Activated CD4-positive, alpha-beta T cell treated with anti-CD3 and anti-CD28 coated beads, Interleukin-2, Interleukin-4, amounts not matched to agents 100 ng/mL and 50 ng/mL, durations not matched to agents 16 hours and 8 hours (primary cell): ENCODE results near the gene MYCBP2.
"Not testable (repeated sequence)": the region's sequence is repeated elsewhere in the genome, so short reads cannot be mapped to it uniquely, and the experiment has no call there.

Source experiments
- DNase-seq: peaks from one replicate; pipeline ENCODE4 v3.0.0-alpha.2; 2020; ENCODE audit warnings: low spot score

MYCBP2 gene

DNA sequence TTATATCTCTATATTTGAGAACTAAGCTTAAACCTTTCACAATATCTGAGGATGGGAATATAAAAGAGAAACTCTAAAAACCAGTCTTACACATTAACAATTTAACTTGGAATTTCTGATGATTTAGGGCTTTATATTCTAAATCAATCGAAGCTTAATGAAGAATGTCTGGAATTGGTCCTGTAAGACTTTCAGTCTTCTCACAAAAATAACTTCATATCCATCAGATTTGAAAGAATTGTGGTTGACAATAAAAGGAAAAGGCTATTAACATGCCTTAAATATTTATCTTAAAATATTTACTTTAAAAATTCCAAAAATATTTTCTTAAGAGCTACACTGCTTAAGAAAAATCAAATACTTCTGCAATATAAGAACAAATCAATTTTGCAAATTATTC, 27.3 kb downstream of the MYCBP2 start:
- no peak for DNase-seq

DNA sequence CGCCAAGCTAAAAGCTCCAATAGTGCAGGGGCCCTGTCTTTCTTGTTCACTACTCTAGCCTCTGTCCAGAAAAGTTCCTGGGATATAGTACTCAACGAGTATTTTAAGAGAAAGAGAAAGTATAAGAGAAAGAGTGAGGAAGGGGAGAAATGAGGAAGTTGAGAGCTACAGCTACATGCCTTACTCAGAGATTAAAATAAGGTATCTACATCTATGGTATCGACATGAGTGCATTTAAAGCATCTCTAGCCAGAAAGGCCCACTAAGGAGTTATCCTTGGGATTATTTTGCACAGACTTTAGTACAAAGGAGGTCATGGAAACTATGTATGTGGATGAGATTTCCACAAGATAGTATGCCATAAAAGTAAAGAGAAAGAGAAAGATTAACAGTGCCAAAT, 28.5 kb downstream of the MYCBP2 start:
- no peak for DNase-seq

GRCh38 chr13:77291774-77292173, 35.1 kb downstream of the MYCBP2 start:
- DNase-seq, result no peak

DNA sequence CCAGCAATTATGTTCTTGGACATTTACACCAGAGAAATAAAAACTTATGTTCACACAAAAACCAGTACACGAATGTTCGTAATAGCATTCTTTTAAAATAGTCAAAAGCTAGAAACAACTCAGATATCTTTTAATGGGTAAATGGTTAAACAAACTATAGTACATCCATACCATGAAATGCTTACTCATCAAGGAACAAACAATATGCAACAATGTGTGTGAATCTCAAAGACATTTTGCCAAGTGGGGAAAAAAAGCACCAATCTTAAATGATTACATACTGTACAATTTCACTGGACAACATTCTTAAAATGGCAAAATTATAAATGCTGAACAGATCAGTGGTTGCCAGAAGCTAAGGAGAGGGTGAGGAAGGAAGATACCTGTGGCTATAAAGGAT, 36.6 kb downstream of the MYCBP2 start:
- DNase-seq, result no peak

DNA sequence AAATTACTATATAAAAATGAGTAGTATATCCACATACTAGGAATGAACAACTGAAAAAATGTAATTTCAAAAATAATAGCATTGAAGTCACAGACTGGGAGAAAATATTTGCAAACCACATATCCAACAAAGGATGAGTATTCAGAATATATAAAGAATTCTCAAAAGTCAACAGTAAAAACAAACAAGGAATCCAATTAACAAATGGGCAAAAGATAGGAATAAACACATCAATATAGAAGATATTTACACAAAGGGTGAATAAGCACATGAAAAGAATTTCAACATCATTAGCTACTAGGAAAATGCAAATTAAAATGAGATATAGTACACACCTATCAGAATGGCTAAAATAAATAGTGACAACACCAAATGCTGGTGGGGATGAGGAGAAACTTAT, 37.0 kb downstream of the MYCBP2 start:
- DNase-seq, result no peak

DNA sequence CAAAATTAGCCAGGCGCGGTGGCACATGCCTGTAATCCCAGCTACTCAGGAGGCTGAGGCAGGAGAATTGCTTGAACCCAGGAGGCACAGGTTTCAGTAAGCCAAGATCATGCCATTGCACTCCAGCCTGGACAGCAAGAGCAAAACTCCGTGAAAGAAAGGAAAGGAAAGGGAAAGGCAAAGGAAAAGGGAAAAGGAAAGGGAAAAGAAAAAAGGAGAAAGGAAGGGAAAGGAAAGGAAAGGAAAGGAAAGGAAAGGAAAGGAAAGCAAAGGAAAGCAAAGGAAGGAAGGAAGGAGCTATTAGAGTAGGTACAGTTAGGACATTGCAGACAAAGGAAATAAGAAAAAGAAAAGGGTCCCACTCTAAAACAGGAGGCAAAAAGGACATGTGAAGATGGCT, 41.3 kb downstream of the MYCBP2 start:
- not testable (repeated sequence) for DNase-seq

DNA sequence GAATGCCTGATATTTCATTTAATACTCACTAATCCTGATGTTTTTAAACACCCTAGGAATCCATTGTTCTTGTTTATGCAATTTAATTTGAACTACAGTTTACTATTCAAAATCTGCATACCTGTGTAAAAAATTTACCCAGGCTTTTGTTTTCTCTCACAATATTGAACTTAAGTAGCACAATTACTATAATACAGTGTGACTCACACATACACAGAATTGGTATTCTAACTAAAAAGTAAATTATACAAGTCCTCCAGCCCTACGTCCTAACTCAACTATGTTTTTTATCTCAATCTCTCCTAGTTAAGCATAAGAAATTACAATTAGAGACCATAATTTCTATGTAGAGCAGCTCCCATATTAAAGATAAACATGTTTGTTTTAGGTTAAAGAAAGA, 41.8 kb downstream of the MYCBP2 start:
- no peak for DNase-seq

- no peak for DNase-seq
These were observed 52.8 kb downstream of the MYCBP2 start for GRCh38 chr13:77274126-77274525.

GRCh38 chr13:77269141-77269540, 57.8 kb downstream of the MYCBP2 start:
- no peak for DNase-seq

DNA sequence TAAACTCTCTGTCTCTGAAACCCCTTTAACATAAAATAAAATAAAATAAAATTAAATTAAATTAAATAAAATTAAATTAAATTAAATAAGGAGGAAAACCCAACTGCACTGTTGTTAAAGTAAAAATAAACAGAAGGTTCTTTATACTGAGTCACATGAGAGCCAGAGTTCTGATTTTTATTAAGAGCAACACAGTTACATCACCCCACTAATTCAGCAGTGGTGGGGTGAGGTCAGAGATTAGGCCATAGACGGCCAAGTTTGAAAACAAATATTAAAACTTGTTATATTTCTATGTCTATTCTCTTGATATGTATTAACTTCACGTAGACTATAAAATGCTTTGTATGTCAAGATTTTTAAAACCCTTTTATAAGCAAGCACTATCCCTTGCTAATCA, 59.5 kb downstream of the MYCBP2 start:
- no peak for DNase-seq

GRCh38 chr13:77265336-77265735, 61.6 kb downstream of the MYCBP2 start:
- DNase-seq, result no peak

- no peak for DNase-seq
These were observed 64.7 kb downstream of the MYCBP2 start for GRCh38 chr13:77262198-77262597.

DNA sequence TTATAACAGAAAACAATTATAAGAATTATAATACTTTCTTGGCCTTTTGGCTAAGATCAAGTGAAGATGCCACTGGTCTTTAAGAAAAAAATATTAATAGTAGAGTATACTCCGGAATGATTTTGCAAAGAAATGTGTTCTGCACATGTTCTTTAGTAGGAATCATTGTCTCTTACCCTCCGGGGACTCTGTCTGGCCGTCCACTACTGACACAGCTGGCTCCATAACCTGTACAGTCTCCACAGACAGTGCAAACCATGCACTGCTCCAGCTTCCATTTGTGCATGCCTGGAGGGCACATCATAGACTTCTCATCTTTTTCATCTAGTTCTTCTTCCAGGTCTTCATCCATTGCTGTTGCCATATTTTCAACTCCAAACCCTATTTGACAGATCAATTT, 75.9 kb downstream of the MYCBP2 start:
- DNase-seq, result no peak

DNA sequence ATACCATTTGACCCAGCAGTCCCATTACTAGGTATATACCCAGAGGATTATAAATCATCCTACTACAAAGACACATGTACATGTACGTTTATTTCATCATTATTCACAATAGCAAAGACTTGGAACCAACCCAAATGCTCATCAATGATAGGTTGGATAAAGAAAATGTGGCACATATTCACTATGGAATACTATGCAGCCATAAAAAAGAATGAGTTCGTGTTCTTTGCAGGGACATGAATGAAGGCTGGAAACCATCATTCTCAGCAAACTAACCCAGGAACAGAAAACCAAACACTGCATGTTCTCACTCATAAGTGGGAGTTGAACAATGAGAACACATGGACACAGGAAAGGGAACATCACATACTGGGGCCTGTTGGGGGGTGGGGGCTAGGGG, 81.7 kb downstream of the MYCBP2 start:
- DNase-seq, result not testable (repeated sequence)

GRCh38 chr13:77239312-77239711, 87.6 kb downstream of the MYCBP2 start:
- no peak for DNase-seq

DNA sequence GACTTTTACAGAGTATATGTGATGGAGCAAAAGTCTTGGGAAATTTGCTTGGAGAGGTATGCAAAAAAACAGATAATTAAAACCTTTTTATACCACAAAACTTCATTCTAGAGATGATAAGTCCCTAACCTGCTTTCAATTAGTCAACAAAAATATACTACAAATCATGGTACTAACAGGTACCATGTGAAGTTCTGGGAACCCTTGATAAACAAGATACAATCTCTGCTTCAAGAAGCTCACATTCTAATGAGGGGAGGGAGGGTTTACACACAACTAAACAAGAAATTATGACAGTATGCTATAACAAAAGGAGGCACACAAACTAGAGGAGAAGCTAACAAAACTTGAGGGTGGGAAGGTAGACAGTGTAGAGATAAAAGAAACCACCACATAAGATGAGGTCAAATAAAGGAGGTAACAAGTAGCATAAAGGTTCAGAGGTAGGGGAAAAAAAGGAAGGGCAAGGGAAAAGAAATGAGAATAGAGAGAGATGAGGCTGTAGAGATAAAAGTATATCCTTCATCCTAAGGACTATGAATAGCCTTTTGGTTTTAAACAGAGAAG, 91.4 kb downstream of the MYCBP2 start:
- no peak for DNase-seq

DNA sequence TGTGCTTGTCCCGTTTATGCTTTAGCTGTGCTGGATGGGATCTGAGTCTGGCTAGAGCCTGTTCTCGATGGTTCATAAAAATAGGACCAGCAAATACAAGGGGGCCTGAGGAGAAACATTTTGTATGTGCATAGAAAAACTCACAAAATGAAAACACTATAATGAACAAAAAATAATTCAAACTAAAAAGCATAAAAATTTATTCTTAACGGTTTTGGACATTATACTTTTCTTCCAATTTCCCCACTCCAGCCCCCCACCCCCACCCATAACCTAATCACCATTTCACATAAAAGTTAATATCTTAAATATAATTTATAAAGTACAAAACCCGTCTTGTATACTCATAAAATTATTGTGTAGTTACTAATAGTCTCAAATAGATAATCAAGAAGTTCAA, 93.7 kb downstream of the MYCBP2 start:
- no peak for DNase-seq

GRCh38 chr13:77230560-77230959, 96.3 kb downstream of the MYCBP2 start:
- no peak for DNase-seq

- DNase-seq, result no peak
These were observed 100.9 kb downstream of the MYCBP2 start for GRCh38 chr13:77225946-77226345.

- DNase-seq, result no peak
These were observed 104.0 kb downstream of the MYCBP2 start for GRCh38 chr13:77222909-77223308.

DNA sequence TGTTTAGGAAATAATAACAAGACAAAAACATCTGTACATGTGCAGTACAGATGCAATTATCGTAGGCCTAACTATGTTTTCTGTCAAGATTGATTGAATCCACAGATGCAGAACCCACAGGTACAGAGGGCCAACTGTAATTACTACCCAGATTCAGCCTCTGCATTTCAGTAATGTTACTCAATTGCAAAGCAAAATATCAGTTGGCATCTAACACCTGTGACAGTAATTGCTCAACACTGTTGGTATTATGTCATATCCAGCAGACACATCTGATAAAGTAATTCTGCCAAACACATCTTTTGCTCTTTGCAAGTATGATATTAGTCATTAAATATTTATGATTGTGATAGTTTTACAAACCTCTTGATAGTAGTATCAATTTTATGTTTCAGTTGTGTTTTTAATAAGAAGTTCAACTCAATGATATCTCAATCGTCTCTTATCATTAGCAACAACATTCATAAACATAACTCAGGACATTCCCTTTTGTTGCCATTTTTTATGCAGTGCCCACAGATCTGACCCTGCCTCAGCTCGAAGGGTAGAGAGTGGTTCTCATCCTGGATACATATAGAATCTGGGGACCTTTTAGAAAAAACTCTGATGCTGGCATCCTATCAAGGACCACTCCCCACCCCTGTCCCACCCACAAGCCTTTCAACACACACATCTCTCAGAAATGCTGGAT, 104.7 kb downstream of the MYCBP2 start:
- peak; percentile 50 for DNase-seq

GRCh38 chr13:77219401-77219800, 107.5 kb downstream of the MYCBP2 start:
- no peak for DNase-seq

- no peak for DNase-seq
These were observed 108.6 kb downstream of the MYCBP2 start for GRCh38 chr13:77218274-77218673.

DNA sequence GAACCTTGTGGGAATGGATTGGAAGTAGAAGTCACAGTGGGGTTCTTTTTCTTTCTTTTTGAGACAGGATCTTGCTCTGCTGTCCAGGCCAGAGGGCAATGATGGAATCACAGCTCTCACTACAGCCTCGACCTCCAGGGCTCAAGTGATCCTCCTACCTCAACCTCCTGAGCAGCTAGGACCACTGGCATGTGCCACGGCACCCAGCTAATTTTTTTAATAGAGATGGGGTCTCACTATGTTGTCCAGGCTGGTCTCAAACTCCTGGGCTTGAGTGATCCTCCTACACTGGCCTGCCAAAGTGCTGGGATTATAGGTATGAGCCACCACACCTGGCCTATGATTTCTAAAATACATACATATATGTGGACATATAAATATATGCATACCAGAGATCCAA, 111.4 kb downstream of the MYCBP2 start:
- DNase-seq, result no peak
